NCI-H526 treated with DMSO at 0.1 percent for 48 hours (cell line): Measurements from ENCODE around the gene FREM3.
A peak's percentile ranks its signal among the peaks of the same experiment; 100 is the strongest.
"Not testable (repeated sequence)": the region's sequence is repeated elsewhere in the genome, so short reads cannot be mapped to it uniquely, and the experiment has no call there.

Experiments used
- DNase-seq: peaks from one replicate; lab custom pipeline; 2025; lab: John Stamatoyannopoulos, UW

Gene FREM3

GRCh38 chr4:143700416-143701352, at the start of gene FREM3:
Gene FREM3 (minus strand): TSS chr4:143700675. CDS start chr4:143700675, 0 bp downstream.
- peak; percentile 44 for DNase-seq

GRCh38 chr4:143745874-143746273, 45.4 kb upstream of the FREM3 start:
- no peak for DNase-seq

GRCh38 chr4:143743591-143743990, 43.1 kb upstream of the FREM3 start:
- no peak for DNase-seq

- no peak for DNase-seq
These were observed 42.4 kb upstream of the FREM3 start for GRCh38 chr4:143742834-143743233.

- no peak for DNase-seq
These were observed 36.4 kb upstream of the FREM3 start for GRCh38 chr4:143736861-143737260.

- not testable (repeated sequence) for DNase-seq
These were observed 35.6 kb upstream of the FREM3 start for GRCh38 chr4:143736061-143736460.

- DNase-seq: no peak
These were observed 27.7 kb upstream of the FREM3 start for GRCh38 chr4:143728166-143728565.

GRCh38 chr4:143726714-143727113, 26.2 kb upstream of the FREM3 start:
- no peak for DNase-seq

- no peak for DNase-seq
These were observed 20.8 kb upstream of the FREM3 start for GRCh38 chr4:143721317-143721716.

GRCh38 chr4:143718748-143719147, 18.3 kb upstream of the FREM3 start:
- not testable (repeated sequence) for DNase-seq

- DNase-seq: no peak
These were observed 13.6 kb upstream of the FREM3 start for GRCh38 chr4:143713955-143714625.

GRCh38 chr4:143713553-143713952, 13.1 kb upstream of the FREM3 start:
- no peak for DNase-seq

- DNase-seq: no peak
These were observed 11.7 kb upstream of the FREM3 start for GRCh38 chr4:143712155-143712550.

GRCh38 chr4:143711543-143712154, 11.2 kb upstream of the FREM3 start:
- DNase-seq: no peak

GRCh38 chr4:143701365-143701764, 890 bp upstream of the FREM3 start:
- DNase-seq: no peak

- DNase-seq: no peak
These were observed 444 bp downstream of the FREM3 start for GRCh38 chr4:143700046-143700415.

- DNase-seq: no peak
These were observed 987 bp downstream of the FREM3 start for GRCh38 chr4:143699331-143700045.

- DNase-seq: no peak
These were observed 6.6 kb downstream of the FREM3 start for GRCh38 chr4:143693856-143694255.

GRCh38 chr4:143692241-143692640, 8.2 kb downstream of the FREM3 start:
- DNase-seq: no peak

GRCh38 chr4:143679434-143679833, 21.0 kb downstream of the FREM3 start:
- DNase-seq: no peak

GRCh38 chr4:143673629-143674028, 26.8 kb downstream of the FREM3 start:
- not testable (repeated sequence) for DNase-seq

- no peak for DNase-seq
These were observed 31.4 kb downstream of the FREM3 start for GRCh38 chr4:143668930-143669552.
